Loucy (cell line): Measurements from ENCODE around the gene RGS2.

ENCODE experiments used
- H2AFZ ChIP-seq: fragments of 200-600 bp; sonication (generic); 2 replicates; pipeline ENCODE4 v1.6.0; 2016; ENCODE audit warnings: antibody characterized with exemption, mild to moderate bottlenecking, low read length, moderate library complexity
- H3F3A ChIP-seq: fragments of 200-600 bp; 2 replicates; pipeline ENCODE4 v1.6.0; 2016; ENCODE audit warnings: antibody characterized with exemption, low read depth, mild to moderate bottlenecking
- H3K27me3 ChIP-seq: fragments of 200-600 bp; sonication (generic); 2 replicates; pipeline ENCODE4 v1.6.1; 2014; ENCODE audit warnings: low read length, mild to moderate bottlenecking; ENCODE audit not compliant: insufficient read depth, poor library complexity, severe bottlenecking
- H3K36me3 ChIP-seq: fragments of 200-600 bp; sonication (generic); 2 replicates; pipeline ENCODE4 v1.6.1; 2016; ENCODE audit warnings: low read length; ENCODE audit not compliant: insufficient read depth
- H3K4me1 ChIP-seq: fragments of 200-600 bp; sonication (generic); 2 replicates; pipeline ENCODE4 v1.5.1; 2014; ENCODE audit warnings: low read length, mild to moderate bottlenecking; ENCODE audit not compliant: insufficient read depth, poor library complexity, severe bottlenecking
- H3K4me2 ChIP-seq: fragments of 200-600 bp; sonication (generic); 2 replicates; pipeline ENCODE4 v1.6.0; 2014; ENCODE audit warnings: antibody characterized with exemption, low read length, low read depth, mild to moderate bottlenecking; ENCODE audit not compliant: poor library complexity, severe bottlenecking
- H3K4me3 ChIP-seq: fragments of 200-600 bp; sonication (generic); 2 replicates; pipeline ENCODE4 v1.5.1; 2014; ENCODE audit warnings: low read length, mild to moderate bottlenecking, mixed read lengths; ENCODE audit not compliant: poor library complexity, severe bottlenecking
- H3K79me2 ChIP-seq: fragments of 200-600 bp; sonication (generic); 2 replicates; pipeline ENCODE4 v1.6.1; 2014; ENCODE audit warnings: low read length; ENCODE audit not compliant: insufficient read depth
- H3K9ac ChIP-seq: fragments of 200-600 bp; sonication (generic); 2 replicates; pipeline ENCODE4 v1.6.0; 2014; ENCODE audit warnings: mild to moderate bottlenecking, low read depth, low read length, moderate library complexity; ENCODE audit not compliant: poor library complexity, severe bottlenecking
- H3K9me2 ChIP-seq: fragments of 200-600 bp; sonication (generic); replicated peaks from 2 replicates; pipeline ENCODE4 v1.6.1; 2016; ENCODE audit warnings: low read depth, low read length, mixed read lengths
- H3K9me3 ChIP-seq: fragments of 200-600 bp; sonication (generic); 2 replicates; pipeline ENCODE4 v1.6.1; 2014; ENCODE audit warnings: mild to moderate bottlenecking, antibody characterized with exemption, low read length, low read depth; ENCODE audit not compliant: insufficient read depth
- H4K20me1 ChIP-seq: fragments of 200-600 bp; sonication (generic); 2 replicates; pipeline ENCODE4 v1.6.0; 2014; ENCODE audit warnings: antibody characterized with exemption, low read length, mild to moderate bottlenecking; ENCODE audit not compliant: insufficient read depth, poor library complexity, severe bottlenecking
- EZH2phosphoT487 ChIP-seq: fragments of 200-600 bp; IDR thresholded peaks from 2 replicates; pipeline ENCODE4 v1.6.1; 2018; ENCODE audit warnings: antibody characterized with exemption, mild to moderate bottlenecking, moderate library complexity, borderline replicate concordance
- TF ChIP-seq, protein P1 (sequence below): fragments of 200-600 bp; sonication (generic); conservative IDR thresholded peaks from 2 replicates; pipeline ENCODE4 v1.5.1; 2014; ENCODE audit warnings: mild to moderate bottlenecking, antibody characterized with exemption, low read length

The RGS2 gene

DNA sequence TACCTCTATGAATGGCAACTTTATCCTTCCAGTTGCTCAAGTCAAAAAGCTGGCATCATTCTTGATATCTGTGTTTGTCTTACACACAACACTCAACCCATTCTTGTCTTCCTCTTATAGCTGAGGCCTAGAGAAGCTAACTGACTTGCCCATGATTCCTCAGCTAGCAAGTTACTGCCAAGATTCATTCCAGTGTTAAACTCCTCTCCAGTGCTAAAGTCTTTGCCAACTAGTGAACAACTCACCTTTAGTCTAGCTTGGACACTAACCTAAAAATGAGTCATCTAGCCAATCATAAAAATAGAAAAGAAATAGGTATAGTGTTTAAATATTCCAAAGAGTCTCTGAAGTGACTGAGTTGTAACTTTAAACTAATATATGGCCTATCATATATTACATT lies 45.6 kb upstream of the RGS2 start:
- TF ChIP-seq, protein P1, sequence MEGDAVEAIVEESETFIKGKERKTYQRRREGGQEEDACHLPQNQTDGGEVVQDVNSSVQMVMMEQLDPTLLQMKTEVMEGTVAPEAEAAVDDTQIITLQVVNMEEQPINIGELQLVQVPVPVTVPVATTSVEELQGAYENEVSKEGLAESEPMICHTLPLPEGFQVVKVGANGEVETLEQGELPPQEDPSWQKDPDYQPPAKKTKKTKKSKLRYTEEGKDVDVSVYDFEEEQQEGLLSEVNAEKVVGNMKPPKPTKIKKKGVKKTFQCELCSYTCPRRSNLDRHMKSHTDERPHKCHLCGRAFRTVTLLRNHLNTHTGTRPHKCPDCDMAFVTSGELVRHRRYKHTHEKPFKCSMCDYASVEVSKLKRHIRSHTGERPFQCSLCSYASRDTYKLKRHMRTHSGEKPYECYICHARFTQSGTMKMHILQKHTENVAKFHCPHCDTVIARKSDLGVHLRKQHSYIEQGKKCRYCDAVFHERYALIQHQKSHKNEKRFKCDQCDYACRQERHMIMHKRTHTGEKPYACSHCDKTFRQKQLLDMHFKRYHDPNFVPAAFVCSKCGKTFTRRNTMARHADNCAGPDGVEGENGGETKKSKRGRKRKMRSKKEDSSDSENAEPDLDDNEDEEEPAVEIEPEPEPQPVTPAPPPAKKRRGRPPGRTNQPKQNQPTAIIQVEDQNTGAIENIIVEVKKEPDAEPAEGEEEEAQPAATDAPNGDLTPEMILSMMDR: no peak
- TF ChIP-seq EZH2phosphoT487: no peak
- Histone ChIP-seq H3K4me1 (no peaks in the 10 kb centered on the region), H3K27me3 (no peaks in the 10 kb centered on the region), H3K9me2 (no peaks in the 10 kb centered on the region), H4K20me1 (no peaks in the 10 kb centered on the region), H3K79me2 (no peaks in the 10 kb centered on the region), H3K4me3 (no peak overlapping the region), H3F3A (no peaks in the 10 kb centered on the region), H3K36me3 (no peaks in the 10 kb centered on the region), H3K9me3 (no peaks in the 10 kb centered on the region), H3K9ac (no peak overlapping the region), H3K4me2 (no peak overlapping the region), H2AFZ (no peak overlapping the region)

DNA sequence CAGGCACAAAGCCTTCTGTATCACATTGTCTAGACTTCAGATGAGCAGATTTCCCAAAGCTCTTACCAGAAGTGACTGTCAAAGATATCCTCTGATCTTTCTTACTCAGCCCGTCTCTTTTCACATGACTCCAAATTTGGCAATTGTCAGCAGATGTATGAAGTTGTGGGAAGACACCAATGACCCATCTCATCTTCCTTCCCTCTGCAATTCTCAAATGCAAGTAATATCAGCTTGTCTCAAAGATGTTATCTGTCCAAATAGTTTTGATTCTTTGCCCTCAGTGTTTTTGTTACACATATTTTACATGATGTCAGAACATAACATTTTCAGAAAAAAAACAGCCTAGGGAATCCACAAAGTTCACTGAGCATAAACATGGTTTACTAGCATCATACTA lies 45.1 kb upstream of the RGS2 start:
- no peaks in the 10 kb centered on the region for H3K36me3 ChIP-seq
- no peak for TF ChIP-seq EZH2phosphoT487
- TF ChIP-seq, protein P1: no peak

DNA sequence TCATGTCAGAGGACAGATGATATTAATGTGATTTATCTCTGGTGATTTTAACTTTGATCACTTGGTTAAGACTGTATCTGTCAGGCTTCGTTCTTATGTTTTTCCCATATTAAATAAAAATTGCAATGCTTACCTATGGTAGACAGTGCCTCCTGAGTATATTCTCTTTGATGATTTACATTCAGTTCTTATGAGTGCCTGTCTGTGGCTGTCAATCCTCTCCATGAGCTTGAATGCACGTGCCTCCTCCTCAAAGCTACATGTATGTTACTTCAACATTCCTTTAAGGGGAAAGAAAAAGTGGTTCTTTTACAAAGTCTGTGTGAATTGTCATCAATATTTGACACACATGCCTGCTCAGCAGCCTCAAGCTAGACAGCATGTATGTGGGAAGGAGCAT lies 44.2 kb upstream of the RGS2 start:
- Histone ChIP-seq H2AFZ (no peak overlapping the region), H3K27me3 (no peaks in the 10 kb centered on the region), H3K9ac (no peak overlapping the region), H3K4me3 (no peak overlapping the region), H3K4me1 (no peaks in the 10 kb centered on the region), H4K20me1 (no peaks in the 10 kb centered on the region), H3K4me2 (no peak overlapping the region), H3K9me2 (no peaks in the 10 kb centered on the region), H3K9me3 (no peaks in the 10 kb centered on the region), H3K36me3 (no peaks in the 10 kb centered on the region), H3K79me2 (no peaks in the 10 kb centered on the region), H3F3A (no peaks in the 10 kb centered on the region)
- no peak for TF ChIP-seq EZH2phosphoT487
- TF ChIP-seq, protein P1: no peak

More for the DNA sequence above, 45.1 kb upstream of the RGS2 start:
- no peak overlapping the region for H3K4me2 ChIP-seq
- H3K9ac ChIP-seq: no peak overlapping the region
- H3K9me3 ChIP-seq: no peaks in the 10 kb centered on the region
- no peaks in the 10 kb centered on the region for H3K9me2 ChIP-seq
- H3F3A ChIP-seq: no peaks in the 10 kb centered on the region
- no peaks in the 10 kb centered on the region for H4K20me1 ChIP-seq
- H3K79me2 ChIP-seq: no peaks in the 10 kb centered on the region
- no peaks in the 10 kb centered on the region for H3K4me1 ChIP-seq
- H3K4me3 ChIP-seq: no peak overlapping the region
- H2AFZ ChIP-seq: no peak overlapping the region
- H3K27me3 ChIP-seq: no peaks in the 10 kb centered on the region
